CD4-positive, alpha-beta T cell treated with Interleukin-21 for 1 hour (primary cell): Measurements from ENCODE around the gene MORC3.
"Not testable (repeated sequence)": the region's sequence is repeated elsewhere in the genome, so short reads cannot be mapped to it uniquely, and the experiment has no call there.

Experiments
- DNase-seq: peaks from one replicate; pipeline ENCODE4 v3.0.0-alpha.2; 2020

Gene MORC3

GRCh38 chr21:36323032-36323431 lies 3.0 kb downstream of the MORC3 start:
- DNase-seq: no peak

GRCh38 chr21:36325373-36326010 lies 5.5 kb downstream of the MORC3 start:
- DNase-seq: no peak

- peak; percentile 68 for DNase-seq
These were observed 10.9 kb downstream of the MORC3 start for GRCh38 chr21:36330904-36331303.

GRCh38 chr21:36337099-36337509 lies 17.1 kb downstream of the MORC3 start:
- DNase-seq: no peak

GRCh38 chr21:36338975-36339374 lies 19.0 kb downstream of the MORC3 start:
- DNase-seq: no peak

- DNase-seq: not testable (repeated sequence)
These were observed 22.6 kb downstream of the MORC3 start for GRCh38 chr21:36342581-36342980.

GRCh38 chr21:36344931-36345330 lies 24.9 kb downstream of the MORC3 start:
- DNase-seq: no peak

- no peak for DNase-seq
These were observed 27.4 kb downstream of the MORC3 start for GRCh38 chr21:36347278-36347961.

GRCh38 chr21:36347962-36348328 lies 27.9 kb downstream of the MORC3 start:
- DNase-seq: no peak

- DNase-seq: no peak
These were observed 29.3 kb downstream of the MORC3 start for GRCh38 chr21:36349315-36349714.

- no peak for DNase-seq
These were observed 30.4 kb downstream of the MORC3 start for GRCh38 chr21:36350282-36350910.

- no peak for DNase-seq
These were observed 35.1 kb downstream of the MORC3 start for GRCh38 chr21:36354918-36355680.

GRCh38 chr21:36355868-36356267 lies 35.9 kb downstream of the MORC3 start:
- DNase-seq: no peak

- DNase-seq: no peak
These were observed 39.2 kb downstream of the MORC3 start for GRCh38 chr21:36359185-36359584.

- DNase-seq: no peak
These were observed 49.2 kb downstream of the MORC3 start for GRCh38 chr21:36369064-36369685.

GRCh38 chr21:36375994-36376393 lies 56.0 kb downstream of the MORC3 start:
- no peak for DNase-seq

- no peak for DNase-seq
These were observed 57.4 kb downstream of the MORC3 start for GRCh38 chr21:36377391-36377842.

- no peak for DNase-seq
These were observed 59.3 kb downstream of the MORC3 start for GRCh38 chr21:36379251-36379650.

- DNase-seq: no peak
These were observed 62.0 kb downstream of the MORC3 start for GRCh38 chr21:36381841-36382589.

- DNase-seq: not testable (repeated sequence)
These were observed 62.7 kb downstream of the MORC3 start for GRCh38 chr21:36382722-36383121.

GRCh38 chr21:36384885-36385232 lies 64.9 kb downstream of the MORC3 start:
- DNase-seq: no peak
